HEK293T (cell line): ENCODE results near the gene LOXL3.
A peak's percentile ranks its signal among the peaks of the same experiment; 100 is the strongest.

Experiments used
- CTCF ChIA-PET: fragments of 350-600 bp; formaldehyde crosslinking; extraction: SDS; loops from one replicate; lab custom pipeline; 2021; ENCODE audit warnings: antibody characterized with exemption, inconsistent platforms; lab: Yijun Ruan, JAX
- POLR2A ChIA-PET: fragments of 350-600 bp; formaldehyde crosslinking; extraction: SDS; loops from one replicate; lab custom pipeline; 2020; ENCODE audit warnings: antibody characterized with exemption, inconsistent platforms; lab: Yijun Ruan, JAX
- DNase-seq: peaks from one replicate; pipeline ENCODE4 v3.0.0; 2012; ENCODE audit warnings: mixed read lengths; ENCODE audit errors: extremely low spot score
- ELF4 ChIP-seq: fragments of 450-650 bp; IDR thresholded peaks from 2 replicates; pipeline ENCODE4 v1.6.1; 2017; ENCODE audit warnings: antibody characterized with exemption
- FOXK2 ChIP-seq: fragments of 450-650 bp; IDR thresholded peaks from 2 replicates; pipeline ENCODE4 v1.6.1; 2016; ENCODE audit warnings: mild to moderate bottlenecking

LOXL3 gene

DNA sequence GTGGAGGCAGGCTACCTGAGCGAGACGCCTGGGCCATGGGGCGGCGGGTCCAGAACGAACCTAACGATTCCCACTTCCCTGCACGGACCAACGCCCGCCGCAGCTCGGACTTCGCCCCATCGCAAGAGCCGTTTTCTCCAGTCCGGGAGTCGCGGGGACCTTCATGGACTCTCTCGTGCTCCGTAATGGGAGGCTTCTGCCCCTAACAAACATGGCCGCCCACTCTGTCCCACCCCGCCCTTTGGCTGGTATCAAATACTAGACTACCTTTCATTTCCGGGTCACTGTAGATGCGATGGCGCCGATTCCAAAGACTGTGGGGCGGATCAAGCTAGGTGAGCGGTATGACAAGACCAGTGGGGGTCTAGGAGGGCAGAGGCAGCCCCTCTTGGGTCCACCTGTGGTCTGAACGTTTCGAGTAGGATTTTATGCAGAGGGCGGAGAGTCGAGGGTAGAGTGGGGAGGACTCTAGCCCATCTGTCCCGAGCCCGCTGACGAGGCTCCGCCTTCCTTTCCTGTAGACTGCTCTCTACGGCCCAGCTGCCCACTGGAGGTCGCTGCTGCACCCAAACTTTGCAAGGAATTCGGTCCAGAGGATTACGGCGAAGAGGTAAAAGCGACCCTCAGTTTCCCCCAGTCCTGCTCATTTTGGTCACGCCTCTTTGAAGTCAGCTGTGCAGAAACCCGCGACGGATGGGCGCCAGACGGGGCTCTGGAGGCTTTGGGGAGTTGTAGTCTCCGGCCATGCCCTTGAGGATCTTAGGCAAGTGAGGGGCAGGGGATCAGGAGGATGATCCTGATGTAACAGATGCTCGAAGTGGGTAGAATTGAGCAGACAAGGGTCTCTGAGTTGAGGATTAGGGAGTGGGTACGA is 70.7 kb downstream of the LOXL3 start, which contains the start of the genes CCDC142 and TTC31:
Gene CCDC142, minus strand, starts transcription at position 198 of the 874 bp plus-strand sequence. Its CDS starts 161 bp downstream, at position 37.
Gene TTC31, plus strand, starts transcription at position 281 of the 874 bp plus-strand sequence. Its CDS starts 15 bp downstream, at position 296.
- CTCF ChIA-PET = interaction anchor here (0.7 to 1.5 kb wide), 9 partner anchors 8 to 392 kb away, joined by 3 to 10 read pairs (median 3); partner anchors contain the start of gene WBP1
- peak; percentile 57; the same call in 1 of the 2 replicates for TF ChIP-seq ELF4
- no peak for TF ChIP-seq FOXK2
- peak; percentile 88 for DNase-seq
- POLR2A ChIA-PET = interaction anchor here (0.6 to 4.1 kb wide), 17 partner anchors 8 to 106 kb away, joined by 3 to 46 read pairs (median 5); partner anchors contain the start of genes AUP1, DQX1, HTRA2 and MRPL53
